NCI-H2081 (cell line): ENCODE results near the gene GSG1L.

Experiments used
- DNase-seq, 2 experiments: peaks; one replicate each; lab custom pipeline; 2025; lab: John Stamatoyannopoulos, UW

The GSG1L gene

DNA sequence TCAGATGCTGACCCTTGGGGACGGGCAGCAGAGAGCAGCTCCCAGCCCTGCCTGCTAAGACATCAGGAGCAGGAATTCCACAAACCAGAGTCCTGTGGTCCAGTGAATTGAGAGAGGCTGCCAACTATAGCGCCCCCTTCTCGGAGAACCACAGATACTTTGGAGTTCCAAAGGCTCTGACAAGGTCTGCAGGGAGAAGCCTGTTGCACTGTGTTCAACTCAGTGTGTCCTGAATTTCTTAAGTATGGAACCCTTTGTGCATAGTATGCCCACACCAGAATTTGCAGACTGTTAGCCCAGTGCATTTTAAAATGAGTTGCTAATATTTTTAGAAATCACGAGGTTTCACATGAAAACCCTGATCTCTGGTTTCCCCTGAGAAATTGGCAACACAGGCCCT, 290.2 kb downstream of the GSG1L start:
- no peak for DNase-seq

DNA sequence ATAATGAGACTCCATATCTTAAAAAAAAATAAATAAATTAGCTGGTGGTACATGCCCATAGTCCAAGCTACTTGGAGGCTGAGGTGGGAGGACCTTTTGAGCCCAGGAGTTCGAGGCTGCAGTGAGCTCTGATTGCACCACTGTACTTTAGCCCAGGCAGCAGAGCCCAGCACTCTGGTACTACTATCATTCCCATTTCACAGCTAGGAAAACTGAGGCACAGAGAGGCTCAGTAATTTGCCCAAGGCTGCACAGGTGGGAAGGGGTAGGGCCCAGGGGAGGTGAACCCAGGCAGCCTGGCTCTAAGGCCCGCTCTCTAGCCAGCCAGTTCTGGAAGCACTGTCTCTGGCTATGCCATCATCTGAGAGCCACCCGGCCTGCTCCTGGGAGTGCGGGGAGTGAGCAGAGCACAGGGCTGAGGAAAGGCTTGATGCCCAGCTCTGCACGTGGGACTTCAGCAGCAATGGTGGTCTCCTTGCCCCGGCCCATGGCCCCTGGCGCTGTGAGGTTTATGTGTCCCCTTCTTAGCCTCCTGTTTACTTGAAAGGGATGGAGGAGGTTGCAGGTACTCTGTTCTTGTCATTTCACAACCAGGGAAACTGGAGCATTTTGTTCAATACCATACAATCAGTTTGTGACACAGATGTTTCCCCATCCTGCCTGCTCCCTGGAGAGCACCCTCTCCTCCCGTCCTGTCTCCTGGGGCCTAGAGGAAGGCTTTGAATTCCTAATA, 291.3 kb downstream of the GSG1L start:
- no peak for DNase-seq

DNA sequence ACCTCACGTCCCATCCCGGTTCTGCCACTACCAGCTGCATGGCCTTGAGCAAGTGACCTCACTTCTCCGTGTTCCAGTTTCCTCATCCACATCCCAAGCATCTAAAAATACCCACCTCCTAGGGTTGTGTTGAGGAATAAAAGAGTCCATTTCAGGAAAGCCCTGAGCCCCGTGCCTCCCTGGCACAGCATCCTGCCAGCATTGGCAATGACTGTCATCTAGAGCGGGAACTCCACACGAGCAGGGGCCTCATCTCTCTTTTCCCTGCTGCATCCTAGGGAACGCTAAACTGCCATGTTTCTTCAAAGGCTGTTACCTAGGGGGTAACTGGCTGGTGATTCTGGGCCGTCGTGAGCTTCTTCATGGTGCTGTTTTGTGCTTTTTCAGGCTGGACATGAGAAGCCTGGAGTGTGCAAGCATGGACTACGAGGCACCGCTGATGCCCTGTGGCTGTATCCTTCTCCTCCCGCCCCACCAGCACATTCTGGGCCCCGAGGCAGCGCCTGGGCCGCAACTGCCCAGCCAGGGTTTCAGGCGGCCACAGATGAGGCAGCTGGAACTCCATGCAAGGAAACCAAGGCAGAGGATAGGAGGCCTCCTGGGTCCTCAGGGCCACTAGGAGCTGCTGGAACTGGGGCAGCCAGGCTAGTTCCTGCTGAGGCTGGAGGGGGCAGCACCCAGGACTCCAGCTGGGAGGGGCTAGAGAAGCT, 292.2 kb downstream of the GSG1L start:
- DNase-seq = no peak

DNA sequence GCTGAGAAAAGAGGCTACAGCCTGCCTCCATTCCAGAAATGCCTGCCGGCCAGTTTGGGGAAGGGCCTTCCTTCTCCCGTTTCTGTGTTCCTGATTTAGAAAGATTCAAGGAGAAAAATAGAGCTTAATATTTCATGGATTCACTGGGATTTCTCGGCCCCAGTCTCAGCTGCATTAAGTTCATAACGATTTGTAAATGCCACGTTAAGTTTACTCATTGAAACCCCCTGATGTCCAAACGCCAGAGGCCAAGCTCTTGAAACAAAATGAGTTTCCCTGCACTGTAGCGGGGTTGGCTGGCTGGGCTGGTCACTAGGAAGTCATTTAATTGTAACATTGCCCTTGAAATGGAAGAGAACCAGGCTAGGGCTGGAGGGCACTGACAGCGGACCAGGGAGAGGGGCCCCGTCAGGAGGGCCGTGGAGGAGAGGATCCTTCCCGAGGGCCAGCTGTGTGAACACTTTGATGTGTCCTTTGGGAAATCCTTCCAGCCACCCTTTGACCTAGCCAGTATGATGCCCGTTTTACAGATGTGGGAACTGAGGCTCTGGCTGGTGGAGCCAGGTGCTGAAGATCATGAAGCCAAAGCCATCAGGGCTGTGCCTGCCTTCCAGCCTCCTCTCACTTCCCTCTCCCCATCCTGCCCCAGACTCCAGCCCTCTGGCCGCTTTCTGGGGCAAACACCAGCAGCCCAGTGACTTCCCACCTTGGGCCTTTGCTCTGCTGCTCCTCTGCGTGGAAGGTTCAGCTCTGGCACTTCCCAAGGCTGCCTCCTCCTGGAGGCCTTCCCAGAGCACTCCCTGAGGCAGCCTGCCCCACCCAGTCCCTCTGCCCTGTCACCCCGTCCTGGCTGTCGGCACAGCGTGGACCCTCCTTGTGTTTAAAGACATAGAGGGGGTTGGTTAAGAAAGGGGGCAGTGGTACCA, 293.0 kb downstream of the GSG1L start:
- DNase-seq = no peak

DNA sequence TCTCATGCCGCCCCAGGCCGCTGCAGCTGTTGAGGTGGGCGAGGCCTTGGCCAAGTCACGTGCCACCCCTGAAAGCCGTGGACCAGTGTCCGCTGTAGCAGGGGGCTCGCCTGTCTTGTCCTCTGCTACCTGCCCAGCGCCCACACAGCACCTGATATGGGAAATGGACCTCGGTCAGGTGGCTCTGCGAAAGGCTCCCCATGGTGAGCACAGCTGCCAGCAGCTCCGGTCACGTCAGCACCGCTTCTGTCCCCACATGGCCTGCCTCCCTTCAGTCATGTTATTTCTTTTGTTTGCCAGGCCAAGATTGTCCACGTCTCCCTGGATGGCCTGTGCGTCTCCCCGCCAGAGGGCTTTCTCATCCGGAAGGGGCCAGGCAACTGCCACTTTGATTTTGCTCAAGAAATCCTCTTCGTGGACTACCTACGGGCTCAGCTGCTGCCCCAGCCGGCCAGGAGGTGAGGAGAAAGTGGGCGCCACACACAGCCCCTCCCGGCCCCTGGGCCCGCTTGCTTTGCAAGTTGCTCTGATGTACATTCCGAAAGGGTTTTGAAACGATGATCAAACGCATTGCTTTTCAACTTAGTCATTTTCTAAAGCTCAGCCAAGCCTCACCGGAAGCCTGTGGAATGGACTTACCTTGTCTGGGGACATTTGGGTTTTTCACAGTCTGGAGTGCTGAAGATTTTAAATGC, 293.8 kb downstream of the GSG1L start:
- no peak for DNase-seq

DNA sequence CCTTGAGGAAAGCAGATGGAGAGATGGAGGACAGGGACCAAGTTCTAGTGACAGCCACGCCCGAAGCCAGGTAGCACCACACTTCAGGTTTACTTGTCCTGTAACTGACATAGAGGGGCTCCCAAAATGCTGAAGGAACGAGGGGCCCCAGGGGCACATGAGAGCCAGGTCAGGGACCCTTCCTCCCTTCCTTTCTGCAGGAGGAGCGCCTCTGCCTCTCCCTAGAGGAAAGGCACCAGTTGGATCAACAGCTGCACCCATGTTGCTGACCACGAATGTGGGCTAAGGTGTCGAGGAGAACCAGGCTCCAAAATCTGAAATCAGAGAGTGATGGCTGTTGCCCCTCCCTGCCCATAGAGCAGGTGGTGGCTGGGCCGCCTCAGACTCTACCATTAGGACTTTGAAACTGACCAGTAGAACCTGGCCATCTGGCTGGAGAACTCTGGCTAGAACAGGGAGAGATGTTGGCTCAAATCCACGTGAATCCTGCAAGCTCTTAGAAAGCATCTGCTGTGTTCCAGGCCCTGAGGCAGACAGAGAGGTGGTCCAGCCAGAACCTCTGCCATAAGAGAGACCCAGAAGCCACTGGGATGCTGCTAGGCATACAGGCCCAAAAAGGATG, 294.8 kb downstream of the GSG1L start:
- no peak for DNase-seq

DNA sequence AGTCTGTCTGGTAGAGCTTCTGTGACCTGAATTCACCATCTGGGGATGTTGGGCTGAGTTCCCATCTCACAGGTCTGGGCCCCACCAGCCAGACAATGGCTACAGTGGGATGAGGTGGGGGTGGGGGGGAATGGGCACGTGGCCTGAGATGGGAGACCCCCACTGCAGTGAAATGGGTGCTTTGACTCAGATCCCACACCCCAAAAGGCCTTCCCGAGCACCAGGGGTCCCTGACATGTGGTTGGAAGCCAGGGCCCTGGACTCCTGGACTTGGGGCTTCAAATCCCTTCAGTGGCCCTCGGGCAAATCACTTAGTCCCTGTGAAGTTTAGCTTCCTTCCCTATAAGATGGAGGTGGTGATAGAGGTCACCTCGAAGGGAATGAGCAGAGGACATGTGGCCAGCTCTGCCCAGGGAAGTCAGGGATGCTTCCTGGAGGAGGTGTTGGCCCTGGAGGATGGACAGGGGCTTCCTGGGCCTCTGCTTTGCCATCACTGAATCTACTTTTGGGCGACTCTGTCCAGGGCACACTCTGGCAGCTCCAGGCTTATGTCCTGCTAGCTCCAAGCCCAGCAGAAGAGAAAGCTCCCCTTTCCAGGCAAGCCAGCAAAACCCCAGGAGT, 295.4 kb downstream of the GSG1L start:
- DNase-seq = no peak

DNA sequence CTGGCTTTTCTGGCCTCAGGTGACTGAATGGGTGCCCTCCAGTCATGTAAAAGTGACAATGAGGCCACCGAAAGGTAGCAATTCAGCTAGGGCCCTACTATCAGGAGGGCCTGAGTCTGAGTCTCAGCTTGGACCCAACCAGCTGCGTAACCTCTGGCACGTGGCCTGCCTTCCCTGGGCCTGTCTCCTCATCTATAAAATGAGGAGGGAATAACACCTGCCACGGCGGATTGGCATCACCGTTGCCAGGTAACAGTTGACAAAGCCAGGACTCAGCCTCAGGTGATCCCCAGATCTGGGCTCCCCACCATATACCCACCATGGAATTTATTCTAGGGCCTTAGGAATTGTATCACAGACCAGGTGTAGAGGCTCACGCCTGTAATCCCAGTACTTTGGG, 296.4 kb downstream of the GSG1L start:
- no peak for DNase-seq

DNA sequence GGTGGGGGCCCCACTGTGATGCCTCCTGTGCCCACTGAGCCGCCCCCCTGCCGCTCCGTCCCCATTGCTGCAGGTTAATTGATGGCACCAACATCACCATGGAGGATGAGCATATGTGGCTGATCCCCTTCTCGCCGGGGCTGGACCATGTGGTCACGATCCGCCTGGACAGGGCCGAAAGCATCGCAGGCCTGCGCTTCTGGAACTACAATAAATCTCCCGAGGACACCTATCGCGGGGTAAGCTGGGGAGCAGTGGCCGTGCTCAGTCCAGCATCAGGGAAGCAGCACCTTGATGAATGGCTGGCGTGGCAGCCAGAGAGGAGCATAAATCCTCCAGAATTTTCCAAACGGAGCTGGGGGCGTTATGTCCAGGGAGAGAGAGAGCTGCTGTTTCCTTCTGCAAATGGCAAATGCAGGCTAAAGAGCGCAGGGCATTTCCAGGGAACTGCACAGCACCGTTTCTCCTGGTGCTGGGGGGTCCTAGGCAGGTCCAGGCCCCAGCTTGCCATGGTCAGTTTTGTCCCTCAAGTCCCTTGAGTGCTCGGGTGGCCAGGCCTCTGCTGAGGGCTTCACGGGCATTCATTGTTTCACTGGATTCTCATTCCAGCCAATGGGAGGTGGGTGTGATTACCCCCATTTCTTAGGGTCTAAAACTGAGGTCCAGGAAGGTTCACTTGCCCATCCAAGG, 297.1 kb downstream of the GSG1L start:
- DNase-seq = no peak

DNA sequence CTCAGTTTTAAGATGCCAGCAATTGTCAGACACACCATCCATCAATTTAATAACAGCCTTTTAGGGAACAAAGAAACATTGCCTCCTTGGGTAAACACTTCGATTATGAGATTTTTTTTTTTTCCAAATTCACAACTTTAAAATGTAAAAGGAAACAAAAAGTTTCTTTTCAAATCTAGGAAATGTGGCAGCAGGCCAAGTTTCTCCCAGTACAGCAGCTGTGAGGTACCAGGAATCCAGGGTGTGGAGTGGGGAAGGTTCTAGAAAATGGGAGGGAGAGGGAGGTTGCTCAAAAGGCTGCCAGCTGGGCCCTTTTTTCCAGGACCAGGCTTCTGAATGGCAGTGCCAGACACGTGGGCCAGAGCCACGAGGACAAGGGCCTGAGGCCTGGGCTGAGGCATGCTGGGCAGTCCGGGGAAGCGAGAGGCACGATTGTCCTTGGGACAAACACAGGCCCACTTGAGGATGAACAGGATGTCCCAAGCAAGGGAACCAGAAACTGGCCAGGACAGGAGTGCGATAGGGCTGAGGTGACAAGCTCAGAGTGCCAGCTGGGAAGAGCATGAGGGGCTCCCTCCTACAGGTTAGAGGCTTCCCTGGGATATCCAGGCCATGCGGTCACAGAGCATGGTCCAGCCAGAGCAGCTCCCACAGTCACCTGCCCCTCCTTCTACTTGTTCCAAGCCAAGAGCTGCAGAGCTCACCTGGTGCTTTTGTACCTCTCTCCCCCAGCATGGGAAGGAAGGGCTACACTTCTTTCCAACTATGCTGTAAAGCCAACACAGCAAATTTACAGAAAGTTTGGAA, 298.4 kb downstream of the GSG1L start:
- DNase-seq = no peak

DNA sequence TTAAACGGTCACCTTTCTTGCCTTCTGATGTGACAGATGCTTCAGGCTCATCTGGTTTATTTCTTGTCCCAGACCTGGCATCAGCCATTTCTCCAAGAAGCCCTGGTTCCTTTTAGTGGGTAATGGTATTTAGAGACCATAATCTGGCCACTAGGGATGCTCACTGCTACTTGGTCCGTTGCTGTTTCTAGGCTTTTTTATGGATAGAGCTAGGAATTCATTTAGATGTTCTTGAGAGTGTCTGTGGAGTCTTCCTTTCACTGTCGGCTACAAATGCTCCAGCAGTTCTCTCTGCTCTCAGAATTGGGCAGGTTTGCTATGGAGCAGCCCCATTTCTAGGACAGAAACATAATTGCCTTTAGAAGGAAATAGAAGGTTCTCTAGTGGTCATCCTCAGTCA, 299.1 kb downstream of the GSG1L start:
- DNase-seq = no peak

DNA sequence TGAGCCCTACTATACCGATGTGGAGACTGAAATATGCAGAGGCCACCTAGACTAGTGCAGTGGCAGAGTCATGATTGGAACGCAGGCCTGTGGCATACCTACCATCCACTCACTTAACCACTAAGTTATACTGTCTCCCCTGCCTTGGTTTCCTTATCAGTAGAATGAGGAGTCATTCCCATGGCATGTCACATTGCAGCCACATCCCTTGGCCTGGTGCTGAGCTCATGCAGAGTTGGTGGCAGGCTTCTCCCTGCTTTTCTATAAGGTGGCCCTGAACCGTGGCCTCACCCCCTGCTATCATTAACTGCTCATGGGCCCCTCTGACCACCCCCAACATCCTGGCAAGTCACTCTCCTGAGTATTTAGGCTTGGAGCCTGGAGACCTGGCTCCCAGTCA, 301.1 kb downstream of the GSG1L start:
- no peak for DNase-seq

DNA sequence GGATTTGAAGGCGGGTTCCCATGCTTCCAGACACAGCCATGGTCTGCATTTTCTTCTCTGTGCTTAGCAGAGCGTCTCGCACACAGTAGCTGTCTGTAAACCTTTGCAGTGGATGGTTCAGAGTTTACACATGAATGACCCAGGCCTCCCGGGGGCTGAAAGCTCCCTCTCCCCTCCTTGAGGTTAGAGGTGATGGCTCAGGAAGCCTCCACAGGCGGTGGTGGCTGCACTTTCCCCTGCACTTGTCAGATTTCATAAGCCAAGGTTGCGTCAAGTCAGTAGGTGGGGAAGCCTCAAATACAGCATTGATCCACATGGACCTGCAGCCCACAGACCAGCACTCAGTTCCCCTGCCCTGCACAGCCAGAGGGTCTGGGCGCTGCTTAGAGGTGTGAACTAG, 301.7 kb downstream of the GSG1L start:
- no peak for DNase-seq

DNA sequence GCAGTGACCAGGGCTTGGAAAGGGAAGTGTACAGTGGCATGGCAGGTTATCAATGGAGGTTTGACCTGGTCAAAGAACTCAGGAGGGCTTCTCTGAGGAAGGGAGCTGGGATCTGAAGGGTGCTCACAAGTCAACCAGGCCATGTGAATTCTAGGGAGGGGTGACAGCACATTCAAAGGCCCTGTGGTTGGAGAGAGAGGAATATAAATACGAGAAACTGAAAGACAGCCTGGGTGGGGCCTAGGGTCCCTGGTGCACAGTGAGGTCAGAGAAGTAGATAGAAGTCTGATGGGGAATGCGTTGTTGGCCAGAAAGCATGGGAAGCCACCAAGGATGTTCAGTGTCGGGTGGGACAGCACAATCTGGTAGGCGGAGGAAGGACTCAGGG, 302.7 kb downstream of the GSG1L start:
- no peak for DNase-seq

DNA sequence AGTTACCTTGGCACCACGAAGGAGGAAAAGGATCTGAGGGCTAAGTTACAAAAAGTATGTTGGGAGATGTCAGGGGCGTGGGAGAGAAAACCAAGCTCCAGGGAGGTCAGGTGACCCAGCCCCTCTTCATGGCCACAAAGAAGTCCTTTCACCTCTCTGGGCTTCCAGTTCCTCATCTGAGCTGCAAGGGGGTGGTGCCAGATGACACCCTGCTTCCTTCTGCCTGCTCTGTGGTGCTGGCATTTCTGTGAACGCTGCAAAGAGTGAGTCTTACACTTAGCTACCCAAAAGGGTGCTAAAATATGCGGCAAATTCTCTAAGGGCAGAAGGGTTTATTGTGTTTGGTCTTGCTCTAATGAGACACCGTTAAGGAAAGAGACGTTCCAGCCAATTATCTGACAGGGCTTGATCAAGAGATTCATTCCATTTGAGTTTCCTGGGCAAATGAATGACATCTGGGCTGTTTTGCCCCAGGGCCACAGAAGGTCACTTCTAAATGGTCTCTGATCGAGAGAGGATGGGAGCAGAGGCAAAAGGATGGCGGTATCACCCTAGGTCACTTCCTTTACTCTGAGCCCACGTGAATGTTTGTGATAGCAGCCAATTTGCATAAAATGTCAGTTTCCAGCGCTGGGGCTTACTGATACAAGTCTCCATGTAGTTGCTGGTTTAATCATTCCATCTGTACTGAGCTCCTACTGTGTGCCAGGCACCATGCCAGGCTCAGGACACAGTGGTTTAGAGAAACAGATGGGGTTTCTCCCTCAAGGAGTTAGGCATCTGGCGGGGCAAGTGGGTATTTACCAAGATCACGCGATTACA, 303.3 kb downstream of the GSG1L start:
- no peak for DNase-seq

DNA sequence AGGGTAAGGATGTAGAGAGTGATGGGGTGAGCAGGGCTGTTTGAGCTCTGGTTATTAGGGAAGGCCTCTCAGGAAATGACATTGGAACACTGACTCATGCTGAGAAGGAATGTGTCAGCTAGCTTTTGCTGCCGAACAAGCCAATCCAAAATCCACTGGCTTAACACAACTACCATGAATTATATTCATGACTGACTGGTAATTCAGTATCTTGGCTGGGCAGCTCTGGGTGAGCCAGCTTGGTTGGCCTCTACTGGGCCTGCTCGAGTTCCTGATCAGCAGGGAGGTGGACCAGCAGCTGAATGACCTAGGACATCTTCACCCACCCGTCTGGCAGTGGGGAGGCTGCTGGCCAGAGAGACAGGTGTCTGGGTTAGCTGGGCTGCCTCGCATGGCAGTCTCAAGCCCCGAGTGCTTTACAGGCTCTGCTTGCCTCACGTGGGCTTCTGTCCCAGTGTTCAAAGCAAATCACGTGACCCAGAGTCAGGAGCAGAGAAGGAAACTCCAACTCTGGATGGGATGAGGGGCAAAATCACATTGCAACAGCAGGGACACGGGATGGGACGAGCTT, 304.1 kb downstream of the GSG1L start:
- DNase-seq = no peak

DNA sequence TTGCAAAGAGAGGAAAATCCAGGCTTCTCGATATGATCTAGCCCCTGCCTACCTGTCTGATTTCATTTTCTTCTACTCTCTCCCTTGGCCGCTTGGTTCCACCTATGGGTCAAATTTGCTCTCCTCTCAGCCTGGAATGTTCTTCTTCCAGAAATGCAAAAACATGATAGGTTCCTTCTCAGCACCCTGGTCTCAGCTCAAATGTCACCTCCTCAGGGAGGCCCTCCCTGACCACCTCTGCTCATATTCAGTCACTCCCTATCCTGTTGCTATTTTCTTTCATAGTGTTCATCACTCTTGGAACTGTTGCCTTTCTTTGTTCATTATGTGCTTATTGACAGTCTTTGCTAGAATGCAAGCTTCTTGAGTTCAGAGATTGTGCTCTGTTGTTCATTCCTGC, 305.0 kb downstream of the GSG1L start:
- no peak for DNase-seq

DNA sequence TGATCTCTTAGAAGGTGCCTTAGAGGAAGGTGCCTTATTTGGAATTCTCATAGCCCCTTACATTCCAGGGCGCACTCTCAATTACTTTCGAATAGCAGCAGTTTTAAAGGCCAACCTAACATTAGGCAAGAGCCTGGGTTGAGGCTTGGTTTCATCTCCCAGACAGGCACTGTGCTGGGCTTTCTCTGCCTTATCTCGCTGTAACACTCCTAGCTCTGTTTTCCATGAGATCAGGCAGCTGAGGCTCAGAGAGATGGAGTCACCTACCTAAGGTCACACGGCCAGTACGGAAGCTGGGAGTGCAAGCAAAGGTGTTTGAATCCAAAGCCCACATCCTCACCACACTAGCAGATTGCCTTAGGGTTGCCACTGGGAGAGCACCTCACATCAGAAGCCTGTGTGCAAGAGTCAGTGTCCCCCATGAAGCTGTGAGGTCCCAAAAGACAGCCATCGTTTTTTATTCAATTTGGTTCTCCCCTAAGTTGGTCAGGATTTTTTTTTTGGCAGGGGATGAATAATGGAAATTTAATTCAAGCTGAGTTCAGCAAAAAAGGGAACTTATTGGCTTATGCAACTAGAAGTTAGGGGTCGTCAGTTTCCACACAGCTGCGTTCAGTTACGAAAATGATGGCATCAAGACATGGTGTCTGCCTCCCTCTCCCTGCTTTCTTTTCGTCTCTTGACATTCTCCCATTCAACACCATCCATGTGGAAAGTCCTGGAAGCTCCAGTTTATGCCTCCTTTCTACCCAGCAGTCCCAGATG, 307.1 kb downstream of the GSG1L start:
- DNase-seq = no peak
